Testis (tissue), 2 donors: Measurements from ENCODE around the gene FAM117B.

Experiments used
- CTCF ChIP-seq, 3 experiments: fragments of 450-650 bp in 2 of 3; fragments of 200-600 bp in 1 of 3; sonication (generic) in 1 of 3; IDR thresholded peaks; one replicate each; pipeline ENCODE4 v1.5.1; 2016 to 2019; ENCODE audit warnings: antibody characterized with exemption in 3 of 3, mild to moderate bottlenecking in 2 of 3, moderate library complexity in 1 of 3
- POLR2A ChIP-seq: fragments of 450-650 bp; IDR thresholded peaks from one replicate; pipeline ENCODE4 v1.6.1; 2017; ENCODE audit warnings: antibody characterized with exemption, mild to moderate bottlenecking, moderate library complexity

- no peak for TF ChIP-seq CTCF (IDR thresholded peaks at IDR 0.05)
- no peak for TF ChIP-seq POLR2A
Observed at GRCh38 chr2:202757339-202757738, 122.6 kb downstream of the FAM117B start.
